Neuronal stem cell (in vitro differentiated cells): ENCODE results near the gene CBFA2T3.

Source experiments
- DNase-seq: peaks from one replicate; pipeline ENCODE4 v3.0.0-alpha.2; 2013; ENCODE audit warnings: low spot score
- H2AFZ ChIP-seq: one replicate; pipeline ENCODE4 v1.6.1; 2013; ENCODE audit warnings: mild to moderate bottlenecking, low read length, inconsistent platforms
- H2AK5ac ChIP-seq: 2 replicates; pipeline ENCODE4 v1.6.1; 2013; ENCODE audit warnings: low read depth, mild to moderate bottlenecking, inconsistent platforms, low read length, moderate library complexity, mixed read lengths
- H2BK120ac ChIP-seq: 2 replicates; pipeline ENCODE4 v1.6.1; 2013; ENCODE audit warnings: low read depth, mild to moderate bottlenecking, inconsistent platforms, low read length, moderate library complexity, mixed read lengths
- H2BK12ac ChIP-seq: one replicate; pipeline ENCODE4 v1.6.1; 2013; ENCODE audit warnings: low read length, inconsistent platforms
- H2BK15ac ChIP-seq: 2 replicates; pipeline ENCODE4 v1.6.1; 2013; ENCODE audit warnings: mild to moderate bottlenecking, low read length, inconsistent platforms, mixed read lengths
- H2BK5ac ChIP-seq: one replicate; pipeline ENCODE4 v1.6.1; 2013; ENCODE audit warnings: inconsistent platforms, mild to moderate bottlenecking, low read length, moderate library complexity
- H3K14ac ChIP-seq: one replicate; pipeline ENCODE4 v1.6.1; 2013; ENCODE audit warnings: low read length, inconsistent platforms
- H3K18ac ChIP-seq: 2 replicates; pipeline ENCODE4 v1.6.1; 2013; ENCODE audit warnings: low read length, inconsistent platforms
- H3K23ac ChIP-seq: 2 replicates; pipeline ENCODE4 v1.6.1; 2013; ENCODE audit warnings: low read depth, mild to moderate bottlenecking, mixed read lengths, low read length, inconsistent platforms; ENCODE audit not compliant: poor library complexity
- H3K27ac ChIP-seq: replicated peaks from 3 replicates; pipeline ENCODE4 v1.5.1; 2013; ENCODE audit warnings: low read length, inconsistent platforms
- H3K27me3 ChIP-seq, 3 experiments: 2 replicates each; pipeline ENCODE4 v1.6.1; 2013; ENCODE audit warnings: low read length in 3 of 3, mild to moderate bottlenecking in 2 of 3, inconsistent platforms in 1 of 3, low read depth in 1 of 3, mixed read lengths in 1 of 3, moderate library complexity in 1 of 3; ENCODE audit not compliant: control insufficient read depth in 3 of 3, insufficient read depth in 3 of 3
- H3K36me3 ChIP-seq, 2 donors: replicated peaks in 1 of 2; 2 replicates each; pipeline ENCODE4 v1.6.1; 2013; ENCODE audit warnings: low read length in 2 of 2; ENCODE audit not compliant: control insufficient read depth in 2 of 2, insufficient read depth in 2 of 2
- H3K4ac ChIP-seq: 2 replicates; pipeline ENCODE4 v1.6.1; 2013; ENCODE audit warnings: inconsistent platforms, mild to moderate bottlenecking, low read length, moderate library complexity
- H3K4me1 ChIP-seq, 2 donors: 1 replicate in 1 of 2; 2 replicates in 1 of 2; pipeline ENCODE4 v1.6.1; 2013; ENCODE audit warnings: low read length in 2 of 2, low read depth in 1 of 2; ENCODE audit not compliant: control insufficient read depth in 2 of 2, insufficient read depth in 1 of 2
- H3K4me2 ChIP-seq: one replicate; pipeline ENCODE4 v1.6.1; 2013; ENCODE audit warnings: mild to moderate bottlenecking, low read length, inconsistent platforms; ENCODE audit not compliant: insufficient read depth, poor library complexity, severe bottlenecking
- H3K4me3 ChIP-seq, 2 donors: 2 replicates each; pipeline ENCODE4 v1.5.1; 2013; ENCODE audit warnings: low read length in 2 of 2, mild to moderate bottlenecking in 2 of 2, inconsistent platforms in 1 of 2, moderate library complexity in 1 of 2
- H3K79me1 ChIP-seq: one replicate; pipeline ENCODE4 v1.6.1; 2013; ENCODE audit warnings: low read depth, mild to moderate bottlenecking, inconsistent platforms, low read length, moderate library complexity
- H3K9ac ChIP-seq: one replicate; pipeline ENCODE4 v1.6.1; 2013; ENCODE audit warnings: mild to moderate bottlenecking, low read depth, low read length, inconsistent platforms; ENCODE audit not compliant: poor library complexity
- H3K9me3 ChIP-seq, 2 donors: replicated peaks in 1 of 2; 2 replicates each; pipeline versions ENCODE3 to v1.6.1; 2013; ENCODE audit warnings: low read length in 2 of 2, mild to moderate bottlenecking in 2 of 2, inconsistent platforms in 1 of 2, low read depth in 1 of 2, mixed read lengths in 1 of 2, moderate library complexity in 1 of 2; ENCODE audit not compliant: control insufficient read depth in 2 of 2, insufficient read depth in 1 of 2
- H4K8ac ChIP-seq: one replicate; pipeline ENCODE4 v1.6.1; 2013; ENCODE audit warnings: low read depth, mild to moderate bottlenecking, inconsistent platforms, low read length, moderate library complexity
- H4K91ac ChIP-seq: one replicate; pipeline ENCODE4 v1.6.1; 2013; ENCODE audit warnings: low read length, low read depth, mild to moderate bottlenecking, inconsistent platforms; ENCODE audit not compliant: poor library complexity
- WGBS, 2 donors: extraction: QIAGEN DNeasy Blood & Tissue Kit; methylation state at CpG; one replicate each; pipeline ENCODE4 v1.1.7; 2013; ENCODE audit warnings: missing lambda C conversion rate in 2 of 2, mixed read lengths in 1 of 2; ENCODE audit not compliant: insufficient read length in 2 of 2, insufficient replicate concordance in 1 of 2; ENCODE audit errors: extremely low coverage in 2 of 2; 5-methylcytosine and 5-hydroxymethylcytosine counted together

CBFA2T3 gene

DNA sequence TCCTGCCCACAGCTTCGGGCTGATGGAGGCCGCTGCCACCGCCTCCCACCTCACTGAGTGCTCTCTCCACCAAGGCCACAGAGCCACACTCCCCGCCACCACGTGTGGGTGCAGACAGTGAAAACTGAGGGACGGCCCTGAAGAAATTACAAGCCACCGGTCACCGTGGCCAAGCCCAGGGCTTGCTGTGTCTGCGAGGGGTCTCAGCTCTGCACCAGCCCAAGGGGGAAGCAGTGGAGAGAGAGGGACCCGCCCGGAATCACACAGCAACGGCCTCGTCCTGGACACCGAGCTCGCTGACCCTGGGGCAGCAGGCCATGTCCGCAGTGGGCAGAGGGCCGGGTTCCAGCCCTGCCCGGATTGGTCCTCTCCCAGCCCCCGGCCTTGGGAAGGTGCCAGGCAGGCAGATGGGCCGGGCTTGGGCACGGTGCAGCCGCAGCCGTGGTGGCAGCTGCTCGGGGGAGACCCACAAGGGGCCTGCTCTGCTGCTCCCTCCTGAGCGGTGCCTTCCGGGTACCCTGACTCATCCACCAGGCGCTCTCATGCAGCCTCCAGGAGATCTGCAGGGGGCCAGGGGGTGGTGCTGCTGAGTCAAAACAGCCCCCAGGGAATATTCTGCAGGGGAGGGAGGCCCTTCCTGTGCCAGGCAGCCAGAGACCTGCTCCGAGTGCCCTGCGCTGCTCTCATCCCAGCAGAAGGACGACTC, 52.0 kb downstream of the CBFA2T3 start:
- Histone ChIP-seq H3K36me3 (no peaks in the 10 kb centered on the region), H3K9ac (peak overlapping the region; percentile 37), H3K27me3 (peaks cover 0 to 51% (median 0%) of the 10 kb centered on the region in 3 experiments), H4K8ac (no peak overlapping the region), H3K4ac (peak overlapping the region; percentile 41), H2BK15ac (peak overlapping the region; percentile 64), H2BK12ac (peak overlapping the region; percentile 84), H4K91ac (no peak overlapping the region), H2AK5ac (peak overlapping the region; percentile 20), H2AFZ (peak overlapping the region; percentile 40), H3K27ac (no peak overlapping the region), H3K4me3 (no peak overlapping the region), H2BK5ac (peak overlapping the region; percentile 35), H3K4me1 (peaks cover 18 to 34% of the 10 kb centered on the region in 2 donors), H3K9me3 (peaks cover 0 to under 1% of the 10 kb centered on the region in 2 donors), H2BK120ac (no peak overlapping the region), H3K14ac (peak overlapping the region; percentile 75), H3K79me1 (peaks cover 1% of the 10 kb centered on the region), H3K18ac (peak overlapping the region; percentile 80), H3K4me2 (no peak overlapping the region), H3K23ac (peak overlapping the region; percentile 75)
- WGBS, 2 donors: no CpG with 5 or more reads among the region's 30 CpGs
- no peak for DNase-seq

GRCh38 chr16:88923926-88924833, 52.8 kb downstream of the CBFA2T3 start:
- H3K14ac ChIP-seq: peak overlapping the region; percentile 1
- no peak overlapping the region for H3K4ac ChIP-seq
- DNase-seq: no peak
- peaks cover 0 to 3% of the 10 kb centered on the region in 2 donors for H3K9me3 ChIP-seq
- WGBS, 2 donors: no CpG with 5 or more reads among the region's 37 CpGs
- H2BK120ac ChIP-seq: no peak overlapping the region
- H3K4me1 ChIP-seq: peaks cover 18 to 34% of the 10 kb centered on the region in 2 donors
- H4K91ac ChIP-seq: no peak overlapping the region
- no peak overlapping the region for H3K4me2 ChIP-seq
- no peaks in the 10 kb centered on the region for H3K36me3 ChIP-seq
- H2BK12ac ChIP-seq: no peak overlapping the region
- no peak overlapping the region for H2AFZ ChIP-seq
- H2AK5ac ChIP-seq: peak overlapping the region; percentile 20
- peaks cover 0 to 51% (median 0%) of the 10 kb centered on the region in 3 experiments for H3K27me3 ChIP-seq
- peaks cover 1% of the 10 kb centered on the region for H3K79me1 ChIP-seq
- H3K9ac ChIP-seq: no peak overlapping the region
- H3K18ac ChIP-seq: peak overlapping the region; percentile 55
- H3K4me3 ChIP-seq: no peak overlapping the region
- H4K8ac ChIP-seq: no peak overlapping the region
- H2BK15ac ChIP-seq: peak overlapping the region; percentile 64
- no peak overlapping the region for H3K27ac ChIP-seq
- H3K23ac ChIP-seq: peak overlapping the region; percentile 75
- no peak overlapping the region for H2BK5ac ChIP-seq

- WGBS, 2 donors: no CpG with 5 or more reads among the region's 17 CpGs
- Histone ChIP-seq H3K4me1 (peaks cover 18 to 34% of the 10 kb centered on the region in 2 donors), H3K79me1 (peaks cover 1% of the 10 kb centered on the region)
Measured at GRCh38 chr16:88923450-88923849, 53.6 kb downstream of the CBFA2T3 start.

More at GRCh38 chr16:88923450-88923849, 53.6 kb downstream of the CBFA2T3 start:
- DNase-seq: no peak
- Histone ChIP-seq H2BK5ac (peak overlapping the region; percentile 66), H2AK5ac (peak overlapping the region; percentile 96), H3K9ac (peak overlapping the region; percentile 70), H3K4me3 (no peak overlapping the region), H3K36me3 (no peaks in the 10 kb centered on the region), H4K8ac (no peak overlapping the region), H3K9me3 (peaks cover 0 to 3% of the 10 kb centered on the region in 2 donors), H3K4me2 (no peak overlapping the region), H4K91ac (no peak overlapping the region), H3K4ac (peak overlapping the region; percentile 84), H2AFZ (no peak overlapping the region), H2BK12ac (no peak overlapping the region), H3K14ac (peak overlapping the region; percentile 1), H3K23ac (peak overlapping the region; percentile 73), H3K27me3 (peaks cover 0 to 51% (median 0%) of the 10 kb centered on the region in 3 experiments), H3K27ac (no peak overlapping the region), H2BK15ac (no peak overlapping the region), H3K18ac (peak overlapping the region; percentile 55), H2BK120ac (no peak overlapping the region)
